H1 (cell line): ENCODE data around the gene CMSS1.

Source experiments
- CREB1 ChIP-seq: IDR thresholded peaks from 2 replicates; pipeline ENCODE4 v1.6.1; 2012; ENCODE audit warnings: inconsistent platforms
- EGR1 ChIP-seq: IDR thresholded peaks from 2 replicates; pipeline ENCODE4 v1.6.1; 2011; ENCODE audit warnings: low read depth, low read length, borderline replicate concordance
- EZH2 ChIP-seq: fragments of 200-600 bp; sonication (generic); IDR thresholded peaks from 2 replicates; pipeline ENCODE4 v1.7.1; 2012; ENCODE audit warnings: low read depth, mild to moderate bottlenecking, moderate library complexity, low read length, inconsistent platforms; ENCODE audit not compliant: severe bottlenecking
- POLR2A ChIP-seq, 2 experiments: IDR thresholded peaks; 1 replicate in 1 of 2; 2 replicates in 1 of 2; pipeline ENCODE4 v1.6.1; 2011; ENCODE audit warnings: low read depth in 2 of 2, low read length in 2 of 2, mild to moderate bottlenecking in 2 of 2; ENCODE audit errors: control extremely low read depth in 1 of 2
- POLR2AphosphoS5 ChIP-seq: IDR thresholded peaks from 2 replicates; pipeline ENCODE4 v1.6.1; 2011; ENCODE audit warnings: low read depth, low read length
- RFX5 ChIP-seq: IDR thresholded peaks from 2 replicates; pipeline ENCODE4 v1.6.1; 2011; ENCODE audit warnings: low read depth, low read length, improper control_type of control experiment, borderline replicate concordance
- SP1 ChIP-seq: IDR thresholded peaks from 2 replicates; pipeline ENCODE4 v1.6.1; 2011; ENCODE audit warnings: low read depth, low read length
- SP2 ChIP-seq: IDR thresholded peaks from 2 replicates; pipeline ENCODE4 v1.6.1; 2012; ENCODE audit warnings: mild to moderate bottlenecking, low read length, inconsistent platforms
- SRF ChIP-seq: IDR thresholded peaks from 2 replicates; pipeline ENCODE4 v1.6.1; 2011; ENCODE audit warnings: mild to moderate bottlenecking, low read depth, low read length, moderate library complexity
- TAF1 ChIP-seq: IDR thresholded peaks from 2 replicates; pipeline ENCODE4 v1.6.1; 2011; ENCODE audit warnings: mild to moderate bottlenecking, low read depth, low read length
- TEAD4 ChIP-seq: IDR thresholded peaks from 2 replicates; pipeline ENCODE4 v1.6.1; 2012; ENCODE audit warnings: low read depth, low read length, inconsistent platforms, mixed read lengths
- ZNF274 ChIP-seq: IDR thresholded peaks from 2 replicates; pipeline ENCODE4 v1.7.0; 2012; ENCODE audit warnings: low read length, borderline replicate concordance; ENCODE audit errors: extremely low read depth
- TF ChIP-seq, protein P1 (sequence below), 3 experiments: IDR thresholded peaks; 1 replicate in 2 of 3; 2 replicates in 1 of 3; pipeline versions ENCODE4 v1.5.1 to v1.6.1; 2011; ENCODE audit warnings: low read length in 3 of 3, mild to moderate bottlenecking in 3 of 3, inconsistent platforms in 2 of 3, low read depth in 1 of 3, moderate library complexity in 1 of 3; ENCODE audit not compliant: insufficient read depth in 1 of 3; ENCODE audit errors: control extremely low read depth in 1 of 3

DNA sequence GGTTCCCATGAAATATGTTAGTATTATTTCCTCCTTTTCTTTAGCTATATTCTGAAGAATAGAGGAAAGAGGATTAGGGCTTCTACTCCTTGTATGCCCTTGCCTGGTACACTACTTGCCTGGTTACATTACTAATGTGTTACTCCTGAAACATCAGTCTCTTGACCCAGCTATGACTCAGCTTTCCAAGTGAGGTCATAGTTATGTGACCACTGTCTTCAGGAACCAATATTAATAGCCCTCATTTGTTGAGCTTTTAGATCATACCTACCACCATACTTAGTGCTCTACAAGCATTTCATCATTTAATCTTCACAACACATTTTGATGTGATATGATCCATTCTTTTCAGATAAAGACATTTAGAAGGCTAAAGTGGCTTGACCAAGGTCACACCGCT lies 60.3 kb downstream of the CMSS1 start:
- TF ChIP-seq, protein P1, sequence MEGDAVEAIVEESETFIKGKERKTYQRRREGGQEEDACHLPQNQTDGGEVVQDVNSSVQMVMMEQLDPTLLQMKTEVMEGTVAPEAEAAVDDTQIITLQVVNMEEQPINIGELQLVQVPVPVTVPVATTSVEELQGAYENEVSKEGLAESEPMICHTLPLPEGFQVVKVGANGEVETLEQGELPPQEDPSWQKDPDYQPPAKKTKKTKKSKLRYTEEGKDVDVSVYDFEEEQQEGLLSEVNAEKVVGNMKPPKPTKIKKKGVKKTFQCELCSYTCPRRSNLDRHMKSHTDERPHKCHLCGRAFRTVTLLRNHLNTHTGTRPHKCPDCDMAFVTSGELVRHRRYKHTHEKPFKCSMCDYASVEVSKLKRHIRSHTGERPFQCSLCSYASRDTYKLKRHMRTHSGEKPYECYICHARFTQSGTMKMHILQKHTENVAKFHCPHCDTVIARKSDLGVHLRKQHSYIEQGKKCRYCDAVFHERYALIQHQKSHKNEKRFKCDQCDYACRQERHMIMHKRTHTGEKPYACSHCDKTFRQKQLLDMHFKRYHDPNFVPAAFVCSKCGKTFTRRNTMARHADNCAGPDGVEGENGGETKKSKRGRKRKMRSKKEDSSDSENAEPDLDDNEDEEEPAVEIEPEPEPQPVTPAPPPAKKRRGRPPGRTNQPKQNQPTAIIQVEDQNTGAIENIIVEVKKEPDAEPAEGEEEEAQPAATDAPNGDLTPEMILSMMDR (IDR thresholded peaks at IDR 0.05; ENCODE audit: control extremely low read depth in 1 of 3, insufficient read depth in 1 of 3, low read depth in 1 of 3, low read length in 3 of 3), result no peak
- TF ChIP-seq EGR1 (no peak), EZH2 (no peak), RFX5 (no peak), TAF1 (no peak), SP1 (no peak), TEAD4 (no peak), ZNF274 (no peak), SRF (no peak), POLR2AphosphoS5 (no peak), SP2 (no peak), POLR2A (IDR thresholded peaks at IDR 0.05; ENCODE audit: control extremely low read depth in 1 of 2, low read depth in 2 of 2, low read length in 2 of 2) (no peak), CREB1 (no peak)
